Left lobe of liver (tissue), 2 donors: ENCODE results near the gene TTC28. TPM values are rescaled to one million over a fixed set of nuclear protein-coding genes. Genes with fewer than 3 reads are reported as not detected.

ENCODE experiments used
- ATAC-seq: fragments of 200-7000 bp; cut with Tn5 transposase; one replicate; pipeline ENCODE4 v1.9.1; 2020; ENCODE audit warnings: mild to moderate bottlenecking, moderate library complexity
- DNase-seq: peaks from one replicate; pipeline ENCODE4 v3.0.0-alpha.2; 2020; ENCODE audit warnings: low spot score
- total RNA-seq: library from RNA; stranded (reverse); gene quantifications from one replicate; pipeline ENCODE4 v1.2.1, GENCODE V29; 2021
- donor health status: DM: no; HTN: no; CAD: no; lungs with moderate emphysema.
- donor health status: DM: no; HTN: yes; CAD: no.

Gene TTC28
- total RNA-seq, 1 donor from 2014 or later, result 12.3 TPM

GRCh38 chr22:27961680-27962079, 718.0 kb downstream of the TTC28 start:
- DNase-seq (no peak), ATAC-seq (no peak)

GRCh38 chr22:27961182-27961581, 718.5 kb downstream of the TTC28 start:
- ATAC-seq (peak; percentile 17), DNase-seq (no peak)

GRCh38 chr22:27959335-27960090, 720.1 kb downstream of the TTC28 start:
- DNase-seq (peak; percentile 81), ATAC-seq (peak; percentile 77)

- peak; percentile 21 for ATAC-seq
- DNase-seq, result no peak
Observed at GRCh38 chr22:27952779-27953178, 726.9 kb downstream of the TTC28 start.

GRCh38 chr22:27952091-27952490, 727.5 kb downstream of the TTC28 start:
- DNase-seq (no peak), ATAC-seq (peak; percentile 30)

GRCh38 chr22:27949421-27949820, 730.2 kb downstream of the TTC28 start:
- ATAC-seq (peak; percentile 71), DNase-seq (no peak)

- no peak for DNase-seq
- peak; percentile 56 for ATAC-seq
Observed at GRCh38 chr22:27948569-27948968, 731.1 kb downstream of the TTC28 start.

GRCh38 chr22:27947448-27947847, 732.2 kb downstream of the TTC28 start:
- ATAC-seq, result no peak
- no peak for DNase-seq

- ATAC-seq (no peak), DNase-seq (no peak)
Observed at GRCh38 chr22:27941143-27941542, 738.5 kb downstream of the TTC28 start.

- DNase-seq (no peak), ATAC-seq (peak; percentile 27)
Observed at GRCh38 chr22:27937453-27937852, 742.2 kb downstream of the TTC28 start.

- DNase-seq, result no peak
- no peak for ATAC-seq
Observed at GRCh38 chr22:27935897-27936296, 743.7 kb downstream of the TTC28 start.

- DNase-seq (no peak), ATAC-seq (no peak)
Observed at GRCh38 chr22:27934069-27934468, 745.6 kb downstream of the TTC28 start.

- peak; percentile 80 for ATAC-seq
- DNase-seq, result no peak
Observed at GRCh38 chr22:27933186-27933983, 746.3 kb downstream of the TTC28 start.

- no peak for DNase-seq
- no peak for ATAC-seq
Observed at GRCh38 chr22:27930331-27931060, 749.1 kb downstream of the TTC28 start.

Other genes starting within 250 kb of the TTC28 start
- 2.7 TPM for gene CHEK2, start 62.0 kb upstream of the TTC28 start, total RNA-seq
- gene HSCB, start 62.2 kb upstream of the TTC28 start, total RNA-seq, result 11.6 TPM
- 27.6 TPM for gene CCDC117, start 92.9 kb upstream of the TTC28 start, total RNA-seq
- gene XBP1, start 120.7 kb upstream of the TTC28 start, total RNA-seq, result 389 TPM
- 7.3 TPM for gene ZNRF3, start 203.7 kb upstream of the TTC28 start, total RNA-seq